ENCODE measurements around the gene TRMT11. TPM values are rescaled to one million over a fixed set of nuclear protein-coding genes. Genes with fewer than 3 reads are reported as not detected.

Gene TRMT11
- total and polyA plus RNA-seq, 2 of the 13 experiments (the other 11 are each of a cell fraction or from before 2014, with no cell fraction given): 42.2 to 81.9 TPM

GRCh38 chr6:125955973-125956372 lies 30.4 kb upstream of the TRMT11 start:
- peak overlapping the region; percentile 95 for H3K9ac ChIP-seq (ENCODE audit: insufficient read depth, low read depth, low read length)
- in situ Hi-C loops (cut with HindIII; ENCODE audit: extremely low pct_ligation_motif_present, low pct_unique_long_range_greater_than_20kb): loop anchor here (10.0 kb wide), 1 partner anchor 651 kb away; the partner anchor contains the start of gene HDDC2

More at GRCh38 chr6:125955973-125956372, 30.4 kb upstream of the TRMT11 start:
- FAIRE-seq (peak; percentile 36), DNase-seq (ENCODE audit: low spot score) (no peak), ATAC-seq (no peak)
- ChIA-PET CTCF (ENCODE audit: low intra/inter-chr PET ratio, low total read pairs) (interaction anchor here (0.8 to 2.1 kb wide), 5 partner anchors 17 to 97 kb away, joined by 3 to 15 read pairs (median 7); no protein-coding TSS in a partner anchor), POLR2A (interaction anchor here (0.6 to 3.6 kb wide), 15 partner anchors 11 to 175 kb away, joined by 3 to 71 read pairs (median 7); partner anchors contain the start of genes NCOA7 and TRMT11)
- WGBS (ENCODE audit: low lambda C conversion rate): 56% methylated on average over 5 of the region's 5 CpGs
- Histone ChIP-seq H4K20me1 (ENCODE audit: insufficient read depth, low read length) (no peaks in the 10 kb centered on the region), H3K4me2 (ENCODE audit: low read depth, low read length) (peak overlapping the region; percentile 84), H3K4me3 (replicated peaks in 1 of 3; ENCODE audit: insufficient read depth in 1 of 3, low read depth in 2 of 3, low read length in 3 of 3) (peak overlapping the region; percentile 71 to 99 (median 81); a peak in 5 of 6 replicates), H3K9me3 (ENCODE audit: low read length) (no peaks in the 10 kb centered on the region), H3K4me1 (ENCODE audit: insufficient read depth, low read length) (peaks cover 58% of the 10 kb centered on the region), H3K27me3 (ENCODE audit: control insufficient read depth in 1 of 2, insufficient read depth in 2 of 2, low read length in 2 of 2) (no peaks in the 10 kb centered on the region; a peak in 1 of 5 replicates), H3K36me3 (replicated peaks in 1 of 2; ENCODE audit: control insufficient read depth in 1 of 2, insufficient read depth in 2 of 2, low read length in 2 of 2) (no peaks in the 10 kb centered on the region), H3K27ac (ENCODE audit: extremely low read length, insufficient read depth, low read length) (peak overlapping the region; percentile 88), H3K79me2 (ENCODE audit: insufficient read depth, low read length) (peaks cover 30% of the 10 kb centered on the region), H2AFZ (ENCODE audit: low read length) (no peak overlapping the region)
- TF ChIP-seq PAXIP1 (CRISPR knock-in tag; conservative IDR thresholded peaks at IDR 0.05) (no peak), MATR3 (CRISPR knock-in tag; IDR thresholded peaks at IDR 0.05) (no peak), MAFG (CRISPR knock-in tag; IDR thresholded peaks at IDR 0.05) (no peak), ZBTB26 (CRISPR knock-in tag; IDR thresholded peaks at IDR 0.05; ENCODE audit: borderline replicate concordance) (no peak), CENPX (CRISPR knock-in tag; IDR thresholded peaks at IDR 0.05) (no peak), ONECUT2 (CRISPR knock-in tag; IDR thresholded peaks at IDR 0.05) (peak; percentile 47; the same call in 1 of the 2 replicates), MYNN (CRISPR knock-in tag; IDR thresholded peaks at IDR 0.05; ENCODE audit: low read depth) (no peak), FOSL2 (CRISPR knock-in tag; IDR thresholded peaks at IDR 0.05) (no peak)
- TSS peak; percentile 88 for BruUV-seq (replicated peaks)
- intact Hi-C loops (cut with micrococcal nuclease; ENCODE audit: unreplicated experiment): loop anchor here (1.0 kb wide), 2 partner anchors 37 to 176 kb away; no protein-coding TSS in a partner anchor

Measured in HepG2 (cell line).